G401.6 (cell line): ENCODE results near the gene MBTD1.

ENCODE experiments used
- FAIRE-seq: peaks from 2 replicates; lab custom pipeline; 2012; peaks lifted over from hg19 to GRCh38; lab: Jason Lieb, UNC

The MBTD1 gene

DNA sequence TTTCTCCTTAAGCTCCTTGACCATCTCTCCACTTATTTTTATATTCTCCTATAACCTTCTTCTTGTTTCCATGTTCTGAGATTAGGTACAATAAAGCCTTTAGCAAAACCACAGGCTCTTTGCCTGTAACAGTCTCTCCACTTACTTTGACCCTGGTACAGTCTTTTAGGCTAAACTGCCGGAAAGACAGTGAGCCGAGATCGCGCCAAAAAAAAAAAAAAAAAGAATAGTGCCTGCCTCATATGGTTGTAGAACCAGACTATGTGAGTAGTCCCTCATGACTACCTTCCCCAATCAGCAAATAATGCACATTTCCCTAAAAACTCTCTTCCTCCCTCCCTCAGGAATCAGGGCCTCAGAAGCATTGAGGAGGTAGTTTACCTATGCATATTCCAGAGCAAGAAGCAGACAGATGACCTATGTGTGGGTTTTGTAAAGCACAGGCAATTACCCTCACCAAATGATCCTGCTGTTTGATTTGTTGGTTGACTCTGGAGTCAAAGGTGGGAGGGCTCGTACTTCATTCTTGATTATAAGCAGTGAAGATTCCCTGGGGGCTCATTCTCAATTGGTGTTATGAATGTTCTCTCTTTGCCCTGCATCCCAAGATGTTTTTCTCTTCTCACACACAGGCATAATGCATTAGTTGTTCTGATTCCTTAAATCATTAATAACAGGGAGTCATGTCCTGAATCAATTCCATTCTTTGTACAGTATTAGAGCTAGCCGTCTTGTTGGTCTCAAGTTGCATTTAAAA, 115.4 kb downstream of the MBTD1 start:
- no peak for FAIRE-seq

DNA sequence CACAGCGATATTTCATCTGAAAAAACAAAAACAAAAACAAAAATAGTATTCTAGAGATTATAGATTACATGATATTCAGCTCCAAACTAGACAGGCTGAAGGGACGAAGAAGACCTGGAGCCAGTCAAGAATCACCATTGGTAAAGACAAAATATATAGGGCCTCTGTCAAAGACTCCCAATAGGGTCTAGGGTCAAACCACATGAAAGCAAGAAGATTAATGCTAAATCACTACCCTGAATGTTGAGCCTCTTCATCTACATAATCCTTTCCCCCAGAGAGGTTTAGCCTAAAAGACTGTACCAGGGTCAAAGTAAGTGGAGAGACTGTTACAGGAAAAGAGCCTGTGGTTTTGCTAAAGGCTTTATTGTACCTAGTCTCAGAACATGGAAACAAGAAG, 117.3 kb downstream of the MBTD1 start:
- no peak for FAIRE-seq

GRCh38 chr17:51135956-51136355, 123.9 kb downstream of the MBTD1 start:
- FAIRE-seq = no peak

DNA sequence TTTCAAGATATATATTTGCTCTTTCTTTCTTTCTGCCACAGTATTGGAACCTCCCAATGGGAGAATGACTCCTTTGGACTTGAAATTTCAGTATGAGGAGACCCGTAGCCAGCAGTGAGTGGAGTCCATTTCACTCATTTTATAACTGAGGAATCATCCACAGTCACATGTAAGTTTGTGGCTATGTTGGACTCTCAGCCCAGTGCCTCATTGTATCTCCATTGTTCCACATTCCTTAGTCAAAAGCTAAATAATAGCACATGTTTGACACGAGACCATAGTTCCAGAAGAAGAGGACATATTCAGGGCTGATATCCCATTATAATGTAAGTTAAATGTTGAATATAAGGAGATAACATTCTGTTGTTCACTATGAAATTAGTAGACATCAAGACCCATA, 126.5 kb downstream of the MBTD1 start:
- no peak for FAIRE-seq

- FAIRE-seq = no peak
Measured at GRCh38 chr17:51132964-51133319, 126.9 kb downstream of the MBTD1 start.

GRCh38 chr17:51128076-51128475, 131.8 kb downstream of the MBTD1 start:
- FAIRE-seq = no peak
